ENCODE measurements around the gene FKBP8.

FKBP8 gene

DNA sequence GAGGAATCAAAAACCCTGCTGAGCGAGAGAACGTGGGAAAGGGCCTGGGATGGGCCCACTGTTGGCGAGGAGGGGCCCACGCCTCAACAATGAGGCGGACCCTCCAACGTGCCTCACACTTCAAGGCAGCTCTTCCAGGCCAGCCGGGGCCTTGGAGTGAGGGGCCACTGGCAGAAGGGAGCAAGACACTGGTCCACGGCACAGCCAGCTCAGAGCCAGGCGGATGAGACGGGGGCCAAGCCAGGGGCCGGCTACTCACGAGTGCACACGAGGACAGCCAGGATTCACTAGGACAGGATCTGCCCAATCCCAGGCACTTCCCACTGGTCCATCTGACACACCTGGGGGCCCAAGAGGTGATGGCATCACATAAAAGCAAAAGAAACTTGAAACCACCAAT lies 42.0 kb downstream of the FKBP8 start:
- no peak for DNase-seq

DNA sequence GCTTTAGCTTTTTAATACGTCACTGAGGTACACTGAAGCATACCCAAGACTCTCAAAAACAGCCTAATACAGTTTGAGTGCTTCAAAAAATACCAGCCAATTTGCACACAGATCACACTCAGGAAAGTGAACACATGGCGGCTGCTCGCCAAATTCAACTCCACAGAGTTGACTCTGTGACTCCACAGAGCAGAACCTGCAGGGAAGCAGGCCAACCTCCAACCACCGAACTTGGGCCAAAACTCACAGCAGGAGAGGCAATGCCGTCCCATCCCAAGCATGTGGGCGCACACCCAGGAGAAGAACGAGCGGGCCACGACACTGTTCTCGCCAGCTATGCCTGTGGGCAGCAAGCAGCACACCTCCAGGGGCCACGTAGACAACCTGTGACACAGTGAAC lies 42.6 kb downstream of the FKBP8 start:
- no peak for DNase-seq

DNA sequence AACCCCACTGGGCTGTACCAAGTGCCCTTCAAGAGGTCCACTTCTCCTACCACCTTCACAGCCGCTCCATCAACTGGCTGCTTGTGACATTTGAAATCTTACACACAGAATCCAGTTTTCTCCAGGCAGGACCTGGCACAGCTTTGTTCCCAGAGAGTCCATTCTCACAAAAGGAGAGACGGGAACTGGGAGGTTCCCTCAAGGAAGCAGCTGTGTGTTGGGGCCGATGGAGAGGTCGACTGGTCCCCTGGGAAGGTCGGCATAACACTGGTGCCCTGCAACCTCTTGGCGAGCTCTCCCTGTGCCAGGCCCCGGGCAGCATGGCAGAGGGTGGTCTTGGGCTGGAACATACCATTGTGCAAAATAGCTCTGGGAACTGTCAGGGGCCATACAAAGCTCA lies 43.0 kb downstream of the FKBP8 start:
- DNase-seq = no peak

DNA sequence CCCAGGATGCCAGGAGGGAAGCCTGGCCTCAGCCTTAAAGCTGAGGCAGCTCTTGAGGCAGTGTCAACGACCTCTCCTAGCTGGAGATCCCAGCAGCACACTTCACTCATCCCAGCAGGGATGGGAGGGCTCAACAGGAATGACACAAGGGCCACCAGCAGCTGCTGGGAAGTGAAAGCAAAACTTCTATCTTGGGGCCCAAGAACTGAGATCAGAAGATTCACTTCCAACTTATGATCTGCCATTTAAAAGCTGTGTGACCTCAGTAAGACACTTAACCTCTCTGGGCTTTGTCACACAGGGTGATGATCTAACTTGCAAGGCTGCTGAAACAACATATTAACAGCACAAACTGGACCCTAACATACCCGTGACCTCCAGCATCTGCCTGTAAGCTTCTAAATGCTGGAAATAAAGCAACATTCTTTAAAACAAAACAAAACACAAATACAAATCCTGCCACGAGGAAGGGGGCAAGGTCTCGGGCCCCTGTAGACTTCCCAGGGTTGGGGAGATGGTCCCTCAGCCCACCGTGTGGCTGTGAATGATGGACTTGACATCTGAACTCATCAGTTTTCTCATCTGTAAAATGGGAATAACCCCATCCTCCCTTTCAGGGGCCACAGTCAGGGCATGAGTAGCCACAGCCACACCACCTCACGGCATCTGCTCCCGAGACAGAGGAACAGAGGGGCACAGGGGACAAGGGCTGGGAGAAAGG lies 44.2 kb downstream of the FKBP8 start:
- DNase-seq = no peak

DNA sequence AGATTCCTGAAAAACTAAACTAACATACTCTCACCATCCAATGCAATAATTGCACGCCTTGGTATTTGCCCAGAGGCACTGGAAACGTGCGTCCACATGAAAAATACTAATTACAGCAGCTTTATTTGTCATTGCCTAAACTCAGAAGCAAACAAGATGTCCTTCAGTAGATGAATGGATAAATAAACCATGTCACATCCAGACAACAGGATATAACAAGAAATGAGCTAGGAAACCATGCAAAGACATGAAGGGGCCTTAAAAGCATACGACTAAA lies 46.5 kb downstream of the FKBP8 start:
- DNase-seq = no peak

DNA sequence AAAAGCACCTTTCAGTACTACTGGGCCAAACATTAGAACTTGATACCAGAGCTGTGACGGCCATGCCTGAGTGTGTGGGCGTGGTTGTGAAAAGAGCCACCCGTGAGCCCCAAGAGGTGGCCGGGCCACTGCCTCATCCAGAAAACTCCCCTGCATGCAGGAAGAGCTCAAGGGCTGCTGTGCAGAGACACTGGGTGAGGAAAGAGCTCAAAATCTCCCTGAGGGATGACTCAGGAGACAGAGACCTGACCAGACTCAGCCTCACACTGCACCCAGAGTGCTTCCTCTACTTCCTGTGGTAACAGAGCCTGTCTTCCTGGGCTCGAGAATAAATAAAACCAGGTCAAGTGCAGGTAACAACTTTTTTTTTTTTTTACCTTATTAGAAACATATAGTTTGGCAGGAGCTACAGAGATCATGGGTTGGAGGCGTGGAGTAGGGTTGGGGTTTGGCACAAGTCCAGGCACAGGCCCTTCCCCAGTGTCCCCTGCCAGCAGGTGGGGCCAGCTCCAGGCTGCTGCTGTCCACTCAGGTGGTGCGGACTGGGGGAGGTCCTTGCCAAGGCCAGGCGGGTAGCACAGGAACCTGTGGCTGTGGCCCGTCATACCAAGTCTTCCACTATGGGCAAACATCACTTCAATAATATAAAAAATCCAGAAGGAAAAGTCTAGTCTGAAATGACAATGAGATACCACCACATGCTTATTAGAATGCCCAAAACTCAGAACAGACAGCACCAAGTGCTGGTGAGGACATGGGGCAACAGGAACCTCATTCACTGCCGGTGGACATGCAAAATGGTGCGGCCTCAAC lies 47.0 kb downstream of the FKBP8 start:
- DNase-seq = peak; percentile 21

DNA sequence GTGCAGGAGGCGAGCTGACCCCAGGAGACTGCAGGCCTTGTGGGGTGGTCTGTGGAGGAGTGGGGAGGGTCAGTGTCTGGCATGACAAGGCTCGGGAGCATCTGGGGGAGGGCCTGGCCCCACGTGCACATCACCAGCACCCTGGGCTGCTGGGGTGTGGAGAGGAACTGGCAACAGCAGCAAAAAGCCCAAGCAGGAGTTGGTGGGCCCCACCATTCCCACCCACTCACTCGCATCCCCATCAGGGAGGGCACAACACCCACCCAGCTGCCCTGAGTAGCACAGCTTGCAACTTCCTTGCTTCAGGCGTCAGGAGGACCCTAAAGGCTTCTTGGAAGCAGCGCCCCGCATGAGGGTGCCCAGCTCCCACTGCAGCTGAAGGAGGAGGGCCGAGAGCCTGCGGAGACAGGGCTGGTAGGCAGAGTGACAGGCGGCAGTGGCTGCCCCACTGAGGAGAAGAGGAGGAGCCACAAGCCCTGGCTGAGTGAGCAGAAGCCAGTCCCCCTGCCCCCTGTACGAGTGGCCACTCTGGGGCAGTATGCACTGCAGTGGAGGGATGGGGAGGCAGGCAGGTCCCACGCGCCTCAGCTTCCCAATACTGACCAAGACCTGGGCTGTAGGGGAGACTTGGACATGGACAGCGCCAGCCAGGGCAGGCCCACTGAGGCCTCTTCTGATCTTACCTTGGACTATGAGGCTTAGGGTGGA lies 48.0 kb downstream of the FKBP8 start:
- no peak for DNase-seq

DNA sequence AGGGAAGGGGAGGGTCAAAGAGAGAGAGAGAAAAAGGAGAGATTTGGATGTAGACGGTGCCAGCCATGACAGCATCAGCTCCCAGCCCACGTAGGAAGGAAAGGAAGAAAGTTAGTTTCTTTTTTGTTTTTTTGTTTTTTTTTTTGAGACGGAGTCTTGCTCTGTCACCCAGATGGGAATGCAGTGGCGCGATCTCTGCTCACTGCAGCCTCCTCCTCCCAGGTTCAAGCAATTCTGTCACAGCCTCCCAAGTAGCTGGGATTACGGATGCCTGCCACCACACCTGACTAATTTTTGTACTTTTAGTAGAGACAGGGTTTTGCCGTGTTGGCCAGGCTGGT lies 49.1 kb downstream of the FKBP8 start:
- DNase-seq = no peak

DNA sequence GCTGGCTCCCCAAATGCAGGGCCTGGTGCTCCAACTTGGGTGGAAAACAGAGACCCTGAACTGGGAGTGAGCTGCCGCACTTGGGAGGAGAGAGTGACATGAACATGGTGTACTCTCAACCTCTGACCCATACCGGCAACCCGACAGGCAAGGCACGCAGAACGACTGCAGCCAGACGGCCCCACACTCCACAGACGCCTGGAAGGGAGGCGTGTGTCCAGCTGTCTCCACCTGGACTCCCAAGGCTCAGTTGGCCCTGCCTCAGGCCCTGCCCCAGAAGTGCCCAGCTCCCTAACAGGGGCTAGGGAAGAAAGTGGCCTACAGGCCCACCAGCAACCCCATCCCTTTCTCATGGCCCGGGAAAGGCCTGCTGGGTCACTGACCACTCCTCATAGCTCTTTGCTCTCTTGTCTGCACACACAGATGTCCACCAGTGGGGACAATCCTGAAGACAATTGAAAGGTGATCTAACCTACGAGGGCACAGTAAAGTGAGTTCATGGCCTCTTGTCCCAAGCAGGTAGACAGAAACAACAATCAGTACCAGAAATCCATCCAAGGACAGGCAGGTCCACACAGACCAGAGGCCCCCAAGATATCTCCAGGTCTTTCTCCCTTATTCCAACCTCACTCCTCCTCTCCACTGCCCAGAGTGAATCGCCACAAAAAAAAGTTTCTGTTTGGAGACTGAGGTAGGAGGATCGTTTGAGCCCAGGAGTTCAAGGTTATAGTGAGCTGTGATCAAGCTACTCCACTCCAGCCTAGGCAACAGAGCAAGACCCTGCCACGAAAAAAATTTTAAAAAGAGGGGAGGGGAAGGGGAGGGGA lies 49.7 kb downstream of the FKBP8 start:
- DNase-seq = no peak

DNA sequence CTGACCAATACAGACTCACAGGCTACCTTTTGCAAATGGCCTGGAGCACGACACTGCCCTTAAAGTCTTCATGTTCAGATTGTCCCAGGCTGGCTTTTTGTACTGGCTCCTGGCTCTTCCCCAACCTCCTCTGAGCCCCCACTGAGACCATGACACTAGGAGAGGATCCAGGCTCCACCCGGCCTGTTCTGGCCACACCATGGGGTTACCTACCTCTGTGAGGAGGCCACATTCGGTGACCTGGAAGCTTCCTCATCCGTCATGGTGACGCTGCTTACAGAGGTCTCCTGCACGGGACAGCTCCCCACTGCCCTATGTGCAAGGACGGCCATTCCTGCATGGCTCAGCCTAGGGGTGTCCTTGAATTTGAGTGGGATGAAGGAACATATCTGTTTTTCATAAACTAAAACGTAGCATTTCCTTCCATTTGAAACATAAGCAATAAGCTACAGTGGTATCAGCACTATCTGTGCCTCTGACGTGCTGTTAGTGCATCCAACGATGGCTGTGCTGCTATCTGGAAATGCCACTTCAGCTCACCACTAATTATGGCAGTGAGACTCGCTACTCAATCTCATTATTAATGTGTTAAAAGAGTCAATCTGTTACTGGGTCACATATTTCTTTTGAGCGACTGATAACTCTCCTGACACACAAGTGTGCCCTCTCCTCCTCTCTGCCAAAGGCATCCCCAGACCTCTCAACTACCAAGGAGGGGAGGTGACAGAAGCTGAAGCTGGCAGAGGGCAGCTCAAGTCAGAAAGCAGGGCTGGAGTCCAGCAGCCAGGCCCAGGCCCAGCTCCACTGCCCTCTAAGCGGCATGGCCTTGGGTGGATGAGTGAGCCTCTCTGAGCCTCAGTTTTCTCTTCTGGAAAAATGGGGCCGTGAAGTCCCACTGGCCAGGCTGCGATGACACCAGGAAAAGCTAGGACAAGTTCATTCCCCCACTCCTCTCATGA lies 51.1 kb downstream of the FKBP8 start:
- DNase-seq = no peak

DNA sequence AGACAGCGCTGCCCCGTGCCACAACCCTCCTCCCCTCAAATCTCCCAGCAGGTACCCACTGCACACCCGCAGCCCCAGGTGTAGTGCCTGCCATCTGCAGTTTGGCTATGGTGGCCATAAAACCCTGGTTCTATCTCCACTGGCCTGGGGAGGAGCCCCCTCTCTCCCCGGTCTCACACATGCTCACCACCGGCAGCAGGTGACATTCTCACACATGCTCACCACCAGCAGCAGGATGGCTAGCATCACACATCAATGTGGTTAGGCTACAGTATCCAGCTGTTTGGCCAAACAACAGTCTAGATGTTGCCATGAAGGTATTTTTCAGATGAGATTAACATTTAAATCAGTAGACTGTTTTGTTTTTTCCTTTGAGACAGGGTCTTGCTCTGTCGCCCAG lies 52.6 kb downstream of the FKBP8 start:
- DNase-seq = no peak

DNA sequence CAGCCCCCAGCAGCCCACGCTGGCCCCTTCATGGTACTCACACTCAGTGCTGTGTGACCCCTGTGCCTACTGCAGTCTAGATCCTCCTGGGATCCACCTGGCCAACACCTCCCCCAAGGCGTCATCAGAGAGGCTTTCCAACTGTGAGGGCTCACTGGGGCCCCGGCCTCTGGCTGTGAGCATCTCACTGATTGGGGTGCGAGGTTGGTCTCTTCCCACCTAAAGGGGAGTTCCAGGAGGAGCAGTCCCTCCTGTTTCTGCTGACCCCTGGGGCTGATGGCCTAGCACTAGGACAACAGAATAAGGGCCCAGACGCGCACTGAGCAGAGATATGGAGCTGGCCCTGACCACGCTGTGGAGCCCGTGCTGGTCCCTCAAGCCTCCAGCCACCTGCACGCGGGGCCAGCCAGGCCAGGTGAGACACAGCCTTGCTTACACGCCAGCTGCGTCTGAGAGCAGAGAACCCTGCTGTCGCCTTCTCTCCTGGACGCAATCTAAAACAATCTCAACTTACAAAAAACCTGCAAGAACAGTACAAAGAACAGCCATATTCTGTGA lies 53.7 kb downstream of the FKBP8 start:
- DNase-seq = no peak

DNA sequence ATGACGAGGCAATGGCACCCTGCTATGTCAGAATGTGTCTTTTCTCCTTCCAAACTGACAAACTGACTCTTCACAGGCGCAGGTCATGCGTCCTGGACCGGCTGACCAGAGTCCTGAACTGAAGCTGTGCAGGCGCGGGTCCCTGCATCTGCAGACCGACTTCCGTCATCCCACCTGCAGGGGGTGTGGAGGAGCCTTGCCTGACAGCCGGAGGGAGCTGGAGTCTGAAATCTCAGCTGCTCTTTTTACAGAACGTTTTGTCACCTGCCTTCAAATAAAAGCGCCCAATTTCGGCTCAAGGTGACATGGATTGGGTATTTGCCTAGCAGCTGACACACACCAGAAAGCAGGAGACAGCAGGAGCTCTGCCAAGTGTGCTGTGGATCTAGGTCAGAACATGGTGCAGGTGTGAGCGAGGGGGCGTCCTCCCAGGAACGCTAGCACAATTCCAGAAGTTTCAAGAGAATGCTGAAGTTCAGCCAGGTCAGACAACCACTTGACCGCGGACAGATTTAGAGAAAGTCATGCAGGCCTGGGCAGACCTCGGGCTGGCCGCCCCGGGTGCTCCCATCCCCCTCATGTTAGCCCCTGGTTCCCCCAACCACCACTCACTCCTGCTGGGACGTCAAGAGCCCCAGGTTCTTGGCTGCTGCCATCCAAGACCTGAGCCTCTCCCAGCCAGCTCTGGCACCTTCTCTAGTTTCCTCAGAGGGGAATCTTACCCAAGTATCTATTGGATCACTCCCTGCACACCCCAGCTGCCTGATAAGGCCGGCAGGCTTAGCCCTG lies 54.3 kb downstream of the FKBP8 start:
- DNase-seq = peak; percentile 5

DNA sequence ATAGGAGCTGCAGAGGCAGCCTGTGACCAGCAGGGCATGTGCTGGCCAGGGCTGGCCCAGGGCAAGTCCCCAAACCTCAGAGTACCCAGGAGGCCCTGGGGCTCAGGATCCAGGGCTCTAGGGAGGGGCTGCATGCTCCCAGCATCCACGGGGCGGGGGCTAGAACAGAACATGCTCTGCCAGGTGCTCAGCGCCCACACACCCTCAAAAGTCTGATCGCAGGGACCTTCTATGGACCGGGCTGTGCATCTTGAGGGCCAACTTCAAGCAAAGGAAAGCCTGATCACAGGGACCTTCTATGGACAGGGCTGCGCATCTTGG lies 55.0 kb downstream of the FKBP8 start:
- no peak for DNase-seq

DNA sequence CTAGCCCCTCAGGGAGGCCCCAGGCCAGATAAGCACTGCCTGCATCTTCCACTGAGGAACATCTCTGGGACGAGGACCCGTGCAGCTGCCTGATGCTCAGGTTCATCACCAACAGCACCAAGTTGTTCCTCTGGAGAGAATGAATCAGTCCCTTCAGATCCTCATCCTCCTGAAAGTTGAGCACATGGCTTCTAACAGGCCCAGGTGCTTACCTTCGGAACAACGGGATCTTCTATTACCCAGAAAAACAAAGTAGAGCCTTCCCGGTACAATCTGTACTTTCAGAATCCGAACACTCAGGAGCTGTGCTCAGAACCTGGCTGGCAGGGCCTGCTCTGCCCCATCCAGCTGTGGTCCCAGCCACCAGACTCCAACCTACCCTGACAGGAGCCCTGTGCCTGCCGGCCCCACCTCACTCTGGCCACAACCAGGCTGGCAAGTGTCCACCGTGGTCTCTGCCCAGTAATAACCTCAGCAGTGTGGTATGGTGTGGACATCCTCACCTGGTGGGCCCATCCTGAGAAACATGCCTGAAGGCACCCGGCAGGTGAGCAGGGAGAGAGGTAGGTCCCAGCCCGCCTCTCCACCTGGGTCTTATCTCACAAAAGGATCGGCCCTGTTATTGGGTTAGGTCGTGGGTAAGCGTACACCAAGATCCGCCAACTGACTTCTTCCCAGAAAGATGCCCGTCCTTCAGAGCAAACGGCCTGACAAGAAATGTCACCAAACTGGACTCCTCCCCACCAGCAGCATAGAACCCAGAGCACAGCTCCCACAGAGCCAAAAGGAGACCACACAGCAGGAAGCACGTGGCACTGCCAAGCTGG lies 55.6 kb downstream of the FKBP8 start:
- no peak for DNase-seq

DNA sequence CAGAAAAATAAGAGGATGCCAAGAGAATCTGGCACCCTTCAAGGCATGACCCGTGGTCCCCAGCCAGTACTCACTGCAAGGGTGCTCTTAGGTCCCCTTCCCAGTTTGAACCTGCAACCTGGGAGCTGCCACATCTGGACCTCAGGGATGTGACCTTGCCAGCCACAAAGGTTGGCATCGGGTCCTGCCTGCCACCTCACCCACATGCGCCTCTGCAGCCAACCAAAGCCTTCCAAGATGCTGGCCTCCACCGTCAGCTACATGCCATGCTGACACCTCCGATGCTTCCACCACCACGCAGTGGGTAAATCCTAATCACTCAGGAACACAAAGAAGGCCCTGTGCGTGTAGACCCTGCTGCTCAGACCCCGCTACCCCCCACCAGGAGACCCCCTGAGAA lies 56.6 kb downstream of the FKBP8 start:
- DNase-seq = no peak

DNA sequence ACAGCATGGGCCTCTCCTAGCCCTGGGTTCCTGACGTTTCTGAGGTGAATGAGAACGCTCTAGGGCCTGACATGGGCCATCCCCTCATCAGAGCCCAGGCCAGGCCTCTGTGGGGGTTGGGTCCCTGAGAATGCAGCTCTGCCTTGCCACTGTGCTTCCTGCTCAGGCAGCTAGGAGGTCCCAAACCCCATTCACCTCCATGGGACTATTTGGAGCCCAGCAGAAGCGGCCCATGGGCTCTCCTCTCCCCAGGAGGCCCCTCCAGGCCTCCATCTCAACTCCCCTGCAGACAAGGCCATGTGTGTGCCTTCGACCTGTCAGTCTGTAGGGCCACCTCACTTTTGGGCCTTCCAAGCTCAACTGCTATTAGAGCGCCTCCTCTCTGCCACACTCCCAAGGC lies 58.4 kb downstream of the FKBP8 start:
- DNase-seq = no peak

DNA sequence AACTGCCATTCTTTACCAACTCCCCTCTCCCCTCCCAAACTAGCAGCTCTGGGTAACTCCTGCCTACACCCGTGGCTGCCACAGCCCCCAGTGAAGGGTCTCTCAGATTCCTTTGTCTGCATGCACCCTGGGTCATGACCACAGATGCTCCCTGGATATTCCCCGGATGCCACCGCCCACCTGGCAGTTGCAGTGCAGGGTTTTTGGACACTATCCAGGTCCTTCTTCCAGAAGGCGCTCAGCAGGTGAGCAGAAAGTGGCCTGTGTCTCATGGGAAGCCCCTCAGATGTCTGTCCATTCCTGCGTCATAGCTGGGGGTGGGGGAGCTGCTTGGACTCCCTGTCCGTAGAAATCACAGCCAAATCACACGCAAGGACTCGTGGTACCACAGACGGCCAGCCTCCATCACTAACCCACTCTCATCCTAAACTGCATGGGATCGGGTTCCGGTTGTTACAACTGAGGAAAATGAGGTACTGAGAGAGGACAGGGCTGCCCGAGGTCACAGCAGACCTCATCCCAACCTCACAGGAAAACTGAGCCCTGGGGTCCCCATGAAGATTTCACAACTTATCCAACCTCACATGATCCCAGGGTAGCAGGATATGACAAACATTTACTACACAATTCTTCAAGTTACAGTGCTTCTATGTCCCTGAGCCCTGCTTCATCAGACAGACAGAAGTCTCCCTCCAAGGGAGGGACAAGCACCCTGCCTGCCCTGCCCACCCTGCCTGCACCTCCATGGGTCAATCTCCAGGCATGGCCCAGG lies 60.1 kb downstream of the FKBP8 start:
- no peak for DNase-seq
